ENCODE results near the gene CENPT. TPM values are rescaled to one million over a fixed set of nuclear protein-coding genes. Genes with fewer than 3 reads are reported as not detected.
A peak's percentile ranks its signal among the peaks of the same experiment; 100 is the strongest.

Gene CENPT
- total and polyA plus RNA-seq, 10 of the 15 experiments (the other 5 are each of a cell fraction or from before 2014, with no cell fraction given), result 1.1 to 45.7 (median 24.5) TPM

DNA sequence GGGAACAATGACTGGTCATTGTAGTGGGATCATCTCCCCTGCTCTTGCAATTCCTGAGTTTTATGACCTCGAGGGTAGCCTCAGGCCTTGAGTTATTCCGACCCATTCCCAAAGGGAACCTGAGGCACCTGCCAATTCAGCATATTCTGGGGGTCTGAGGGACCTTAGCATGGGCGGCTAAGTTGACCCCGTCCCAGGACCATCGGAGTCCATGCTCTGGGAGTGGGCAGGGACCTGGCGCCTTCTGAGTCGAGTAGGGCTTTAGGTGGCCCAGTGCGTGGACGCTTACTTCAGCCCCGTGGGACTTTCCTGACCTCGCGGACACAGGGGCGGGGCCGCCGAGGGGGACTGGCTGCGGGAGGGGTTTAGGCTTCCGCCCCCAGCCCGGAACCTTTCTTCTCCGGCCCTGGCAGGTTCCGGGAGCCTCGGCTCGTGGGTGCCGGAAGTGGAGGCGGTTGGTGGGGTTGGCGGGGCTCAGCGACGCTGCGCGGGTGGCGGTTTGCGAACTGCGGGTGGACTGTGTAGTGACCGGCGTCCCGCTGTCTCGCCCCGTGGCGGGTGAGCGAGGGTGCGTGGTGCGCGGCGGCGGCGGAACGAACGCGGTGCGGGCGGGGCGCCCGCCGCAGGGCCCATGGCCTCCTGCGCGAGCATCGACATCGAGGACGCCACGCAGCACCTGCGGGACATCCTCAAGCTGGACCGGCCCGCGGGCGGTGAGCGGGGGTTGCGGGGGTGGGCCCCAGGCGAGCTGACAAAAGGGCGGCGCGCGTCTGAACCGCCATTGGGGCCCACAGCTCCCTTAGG is 25.3 kb upstream of the CENPT start, which contains the start of gene EDC4 (continued):
- TF ChIP-seq, protein P1, sequence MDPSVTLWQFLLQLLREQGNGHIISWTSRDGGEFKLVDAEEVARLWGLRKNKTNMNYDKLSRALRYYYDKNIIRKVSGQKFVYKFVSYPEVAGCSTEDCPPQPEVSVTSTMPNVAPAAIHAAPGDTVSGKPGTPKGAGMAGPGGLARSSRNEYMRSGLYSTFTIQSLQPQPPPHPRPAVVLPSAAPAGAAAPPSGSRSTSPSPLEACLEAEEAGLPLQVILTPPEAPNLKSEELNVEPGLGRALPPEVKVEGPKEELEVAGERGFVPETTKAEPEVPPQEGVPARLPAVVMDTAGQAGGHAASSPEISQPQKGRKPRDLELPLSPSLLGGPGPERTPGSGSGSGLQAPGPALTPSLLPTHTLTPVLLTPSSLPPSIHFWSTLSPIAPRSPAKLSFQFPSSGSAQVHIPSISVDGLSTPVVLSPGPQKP (IDR thresholded peaks at IDR 0.05; ENCODE audit: low read depth, low read length), result peak; percentile 97
- TF ChIP-seq EZH2 (IDR thresholded peaks at IDR 0.05; ENCODE audit: borderline replicate concordance, control insufficient read depth, low read depth, low read length) (no peak), TCF3 (IDR thresholded peaks at IDR 0.05; ENCODE audit: borderline replicate concordance, insufficient read depth, low read depth, low read length) (0 out of 2 replicates have a peak, but pooled peaks have one; percentile 39), TBL1XR1 (IDR thresholded peaks at IDR 0.05; ENCODE audit: low read depth, low read length) (peak; percentile 58; the same call in 1 of the 2 replicates), SRF (IDR thresholded peaks at IDR 0.05; ENCODE audit: low read depth in 2 of 2, low read length in 2 of 2) (peak; percentile 31 to 91; a peak in 3 of 4 replicates), MXI1 (IDR thresholded peaks at IDR 0.05; ENCODE audit: low read depth, low read length) (peak; percentile 63), BRCA1 (IDR thresholded peaks at IDR 0.05; ENCODE audit: low read depth, low read length) (no peak), RB1 (IDR thresholded peaks at IDR 0.05; ENCODE audit: borderline replicate concordance) (peak; percentile 91; the same call in 1 of the 2 replicates), CBFB (IDR thresholded peaks at IDR 0.05; ENCODE audit: low read depth) (peak; percentile 82), LARP7 (IDR thresholded peaks at IDR 0.05) (peak; percentile 92), IKZF1 (conservative IDR thresholded peaks at IDR 0.05) (peak; percentile 86), IKZF2 (IDR thresholded peaks at IDR 0.05) (0 out of 4 replicates have a peak, but pooled peaks of 1 of the 2 experiments have one; percentile 34), POLR2A (IDR thresholded peaks at IDR 0.05; ENCODE audit: low read depth, low read length) (peak; percentile 96), SMAD1 (IDR thresholded peaks at IDR 0.05; ENCODE audit: low read depth, partially characterized antibody) (peak; percentile 13), FOS (IDR thresholded peaks at IDR 0.05; ENCODE audit: borderline replicate concordance, extremely low read depth, insufficient read length) (no peak), POLR2AphosphoS2 (IDR thresholded peaks at IDR 0.05; ENCODE audit: low read depth, low read length) (peak; percentile 84), NBN (IDR thresholded peaks at IDR 0.05) (peak; percentile 79), SIN3A (IDR thresholded peaks at IDR 0.05; ENCODE audit: low read depth, low read length) (peak; percentile 78; the same call in 1 of the 2 replicates), GATAD2B (conservative IDR thresholded peaks at IDR 0.05; ENCODE audit: low read depth) (peak; percentile 96), POLR2AphosphoS5 (IDR thresholded peaks at IDR 0.05; ENCODE audit: low read length) (peak; percentile 83), YY1 (IDR thresholded peaks at IDR 0.05; ENCODE audit: low read depth, low read length) (peak; percentile 88), RUNX3 (IDR thresholded peaks at IDR 0.05; ENCODE audit: low read length) (peak; percentile 87)
- TF ChIP-seq, protein P2, sequence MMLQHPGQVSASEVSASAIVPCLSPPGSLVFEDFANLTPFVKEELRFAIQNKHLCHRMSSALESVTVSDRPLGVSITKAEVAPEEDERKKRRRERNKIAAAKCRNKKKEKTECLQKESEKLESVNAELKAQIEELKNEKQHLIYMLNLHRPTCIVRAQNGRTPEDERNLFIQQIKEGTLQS (IDR thresholded peaks at IDR 0.05; ENCODE audit: borderline replicate concordance, extremely low read depth, low read depth, low read length), result no peak
- TF ChIP-seq, protein P3, sequence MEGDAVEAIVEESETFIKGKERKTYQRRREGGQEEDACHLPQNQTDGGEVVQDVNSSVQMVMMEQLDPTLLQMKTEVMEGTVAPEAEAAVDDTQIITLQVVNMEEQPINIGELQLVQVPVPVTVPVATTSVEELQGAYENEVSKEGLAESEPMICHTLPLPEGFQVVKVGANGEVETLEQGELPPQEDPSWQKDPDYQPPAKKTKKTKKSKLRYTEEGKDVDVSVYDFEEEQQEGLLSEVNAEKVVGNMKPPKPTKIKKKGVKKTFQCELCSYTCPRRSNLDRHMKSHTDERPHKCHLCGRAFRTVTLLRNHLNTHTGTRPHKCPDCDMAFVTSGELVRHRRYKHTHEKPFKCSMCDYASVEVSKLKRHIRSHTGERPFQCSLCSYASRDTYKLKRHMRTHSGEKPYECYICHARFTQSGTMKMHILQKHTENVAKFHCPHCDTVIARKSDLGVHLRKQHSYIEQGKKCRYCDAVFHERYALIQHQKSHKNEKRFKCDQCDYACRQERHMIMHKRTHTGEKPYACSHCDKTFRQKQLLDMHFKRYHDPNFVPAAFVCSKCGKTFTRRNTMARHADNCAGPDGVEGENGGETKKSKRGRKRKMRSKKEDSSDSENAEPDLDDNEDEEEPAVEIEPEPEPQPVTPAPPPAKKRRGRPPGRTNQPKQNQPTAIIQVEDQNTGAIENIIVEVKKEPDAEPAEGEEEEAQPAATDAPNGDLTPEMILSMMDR (IDR thresholded peaks at IDR 0.05 in 2 of 3, conservative IDR thresholded peaks at IDR 0.05 in 1 of 3; ENCODE audit: control insufficient read depth in 2 of 3, extremely low read depth in 1 of 3, insufficient read depth in 1 of 3, low read depth in 3 of 3, low read length in 3 of 3), result no peak
- TF ChIP-seq, protein P4, sequence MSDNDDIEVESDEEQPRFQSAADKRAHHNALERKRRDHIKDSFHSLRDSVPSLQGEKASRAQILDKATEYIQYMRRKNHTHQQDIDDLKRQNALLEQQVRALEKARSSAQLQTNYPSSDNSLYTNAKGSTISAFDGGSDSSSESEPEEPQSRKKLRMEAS (IDR thresholded peaks at IDR 0.05; ENCODE audit: low read depth, low read length), result peak; percentile 78; the same call in 1 of the 2 replicates
- TF ChIP-seq, protein P5, sequence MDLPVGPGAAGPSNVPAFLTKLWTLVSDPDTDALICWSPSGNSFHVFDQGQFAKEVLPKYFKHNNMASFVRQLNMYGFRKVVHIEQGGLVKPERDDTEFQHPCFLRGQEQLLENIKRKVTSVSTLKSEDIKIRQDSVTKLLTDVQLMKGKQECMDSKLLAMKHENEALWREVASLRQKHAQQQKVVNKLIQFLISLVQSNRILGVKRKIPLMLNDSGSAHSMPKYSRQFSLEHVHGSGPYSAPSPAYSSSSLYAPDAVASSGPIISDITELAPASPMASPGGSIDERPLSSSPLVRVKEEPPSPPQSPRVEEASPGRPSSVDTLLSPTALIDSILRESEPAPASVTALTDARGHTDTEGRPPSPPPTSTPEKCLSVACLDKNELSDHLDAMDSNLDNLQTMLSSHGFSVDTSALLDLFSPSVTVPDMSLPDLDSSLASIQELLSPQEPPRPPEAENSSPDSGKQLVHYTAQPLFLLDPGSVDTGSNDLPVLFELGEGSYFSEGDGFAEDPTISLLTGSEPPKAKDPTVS (IDR thresholded peaks at IDR 0.05; ENCODE audit: low read depth, low read length), result peak; percentile 56; the same call in 1 of the 2 replicates

All from GM12878 (cell line).